GM18861 (cell line): ENCODE data around the gene EPS15.
"Not testable (repeated sequence)": the region's sequence is repeated elsewhere in the genome, so short reads cannot be mapped to it uniquely, and the experiment has no call there.

ENCODE experiments used
- ATAC-seq: cut with Tn5 transposase; IDR thresholded peaks from one replicate; pipeline ENCODE4 v1.9.1; 2021; ENCODE audit not compliant: unreplicated experiment

The EPS15 gene

DNA sequence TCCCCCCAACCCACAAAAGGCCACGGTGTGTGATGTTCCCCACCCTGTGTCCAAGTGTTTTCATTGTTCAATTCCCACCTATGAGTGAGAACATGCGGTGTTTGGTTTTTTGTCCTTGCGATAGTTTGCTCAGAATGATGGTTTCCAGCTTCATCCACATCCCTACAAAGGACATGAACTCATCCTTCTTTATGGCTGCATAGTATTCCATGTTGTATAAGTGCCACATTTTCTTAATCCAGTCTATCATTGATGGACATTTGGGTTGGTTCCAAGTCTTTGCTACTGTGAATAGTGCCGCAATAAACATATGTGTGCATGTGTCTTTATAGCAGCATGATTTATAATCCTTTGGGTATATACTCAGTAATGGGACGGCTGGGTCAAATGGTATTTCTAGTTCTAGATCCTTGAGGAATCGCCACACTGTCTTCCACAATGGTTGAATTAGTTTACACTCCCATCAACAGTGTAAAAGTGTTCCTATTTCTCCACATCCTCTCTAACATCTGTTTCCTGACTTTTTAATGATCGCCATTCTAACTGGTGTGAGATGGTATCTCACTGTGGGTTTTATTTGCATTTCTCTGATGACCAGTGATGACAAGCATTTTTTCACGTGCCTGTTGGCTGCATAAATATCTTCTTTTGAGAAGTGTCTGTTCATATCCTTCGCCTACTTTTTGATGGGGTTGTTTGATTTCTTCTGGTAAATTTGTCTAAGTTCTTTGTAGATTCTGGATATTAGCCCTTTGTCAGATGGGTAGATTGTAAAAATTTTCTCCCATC, 44.0 kb downstream of the EPS15 start:
- not testable (repeated sequence) for ATAC-seq

DNA sequence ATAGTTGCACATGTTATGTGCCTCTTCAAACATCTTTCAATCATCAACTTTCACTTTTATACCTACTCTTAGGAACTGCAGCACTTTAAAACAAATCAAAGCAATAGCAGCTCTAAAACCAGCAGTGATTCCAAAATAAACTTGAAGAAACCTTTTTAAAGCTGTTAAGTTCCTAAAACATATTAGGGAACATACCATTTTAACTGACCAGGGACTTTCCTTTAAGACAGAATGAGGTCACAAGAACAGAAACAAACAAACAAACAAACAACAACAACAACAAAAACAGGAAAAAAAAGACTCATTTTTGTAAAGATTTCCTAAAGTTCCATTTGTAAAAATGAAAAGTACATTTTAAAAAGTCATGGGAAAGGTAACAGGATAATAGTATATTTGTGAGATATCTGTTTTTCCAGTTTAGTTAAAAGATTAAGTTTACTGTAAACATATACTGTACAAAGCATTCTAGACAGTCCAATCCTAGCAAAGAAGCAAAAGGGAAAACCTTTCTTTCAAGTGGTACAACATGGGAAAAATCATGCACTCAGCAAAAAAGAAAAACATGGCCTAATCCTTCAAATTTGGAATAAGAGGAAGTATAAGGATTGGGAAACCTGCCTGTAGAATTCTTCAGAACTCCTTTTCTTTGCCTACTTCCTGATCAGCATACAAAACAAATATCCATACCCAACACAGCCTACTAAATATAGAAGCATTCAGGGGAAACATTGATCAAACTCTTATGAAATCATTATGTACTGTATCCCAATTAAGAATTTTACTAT, 45.5 kb downstream of the EPS15 start:
- no peak for ATAC-seq

DNA sequence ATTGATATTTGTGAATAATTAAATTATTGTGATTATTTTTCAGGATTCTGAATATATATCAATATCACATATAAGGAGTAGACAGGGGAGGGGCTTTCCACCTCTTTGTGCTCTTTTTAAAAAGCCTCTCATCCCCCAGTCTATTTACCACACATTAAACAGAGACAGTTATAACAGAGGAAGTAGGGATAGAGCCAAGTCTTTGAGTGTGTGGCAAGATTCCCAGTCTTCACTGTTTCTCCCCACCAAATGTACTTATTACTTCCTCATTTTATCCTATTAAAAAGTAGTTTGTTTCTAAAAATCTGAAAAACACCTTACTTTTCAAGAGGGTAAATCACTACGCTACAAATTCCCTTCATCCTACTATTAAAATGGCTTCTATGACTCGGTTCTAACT, 46.7 kb downstream of the EPS15 start:
- ATAC-seq = no peak

DNA sequence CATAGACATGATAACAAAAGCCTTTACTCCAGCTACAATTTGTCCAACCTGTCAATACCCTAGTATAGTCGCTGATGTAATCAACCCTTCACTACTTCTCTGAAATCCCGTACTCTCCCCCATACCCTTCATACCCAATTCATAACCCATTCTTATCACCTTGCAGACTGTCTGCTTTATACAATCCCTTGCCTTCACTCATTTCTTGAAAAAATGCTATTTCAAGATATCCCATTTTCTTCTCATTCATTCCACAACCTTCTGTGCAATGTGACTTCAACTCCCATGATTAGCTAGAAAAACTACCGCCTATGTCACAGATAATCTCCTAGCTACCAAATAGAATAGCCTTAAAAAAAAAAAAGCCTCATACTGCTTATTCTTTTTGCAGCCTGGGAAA, 49.5 kb downstream of the EPS15 start:
- no peak for ATAC-seq

DNA sequence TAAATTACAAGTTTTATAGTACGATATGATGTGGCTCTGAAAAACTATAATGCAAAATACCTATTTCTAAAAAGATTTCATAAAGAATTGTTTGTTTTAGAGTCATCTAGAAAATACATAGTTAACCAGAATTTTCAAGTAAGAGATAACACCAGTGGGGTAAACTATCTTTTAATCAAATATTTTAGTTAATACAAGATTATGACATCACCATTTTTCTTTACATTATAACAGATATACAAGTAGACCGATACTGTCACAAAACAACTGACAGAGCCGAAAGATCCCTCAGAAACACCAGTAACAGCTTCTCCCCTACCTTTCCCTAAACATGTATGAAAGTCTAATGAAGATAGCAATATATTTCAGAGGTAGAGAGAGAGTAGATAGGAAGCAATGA, 54.2 kb downstream of the EPS15 start:
- no peak for ATAC-seq

DNA sequence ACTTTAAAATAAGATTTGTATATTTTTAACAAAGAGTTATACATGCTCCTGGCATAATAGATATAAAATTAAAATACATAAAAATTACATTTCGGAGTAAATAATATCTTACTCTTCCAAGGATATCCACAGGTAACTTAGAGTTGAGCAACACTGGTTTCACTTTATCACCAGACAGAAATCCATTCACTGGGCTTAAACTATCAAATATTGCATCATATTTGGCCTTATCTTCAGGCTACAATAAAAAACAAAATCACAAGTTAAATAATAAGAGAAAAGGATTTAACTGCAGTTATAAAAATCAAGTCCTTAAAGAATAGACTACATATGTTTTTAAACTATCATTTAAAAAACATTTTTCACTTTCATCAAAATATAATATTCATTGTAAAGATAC, 55.5 kb downstream of the EPS15 start:
- no peak for ATAC-seq

DNA sequence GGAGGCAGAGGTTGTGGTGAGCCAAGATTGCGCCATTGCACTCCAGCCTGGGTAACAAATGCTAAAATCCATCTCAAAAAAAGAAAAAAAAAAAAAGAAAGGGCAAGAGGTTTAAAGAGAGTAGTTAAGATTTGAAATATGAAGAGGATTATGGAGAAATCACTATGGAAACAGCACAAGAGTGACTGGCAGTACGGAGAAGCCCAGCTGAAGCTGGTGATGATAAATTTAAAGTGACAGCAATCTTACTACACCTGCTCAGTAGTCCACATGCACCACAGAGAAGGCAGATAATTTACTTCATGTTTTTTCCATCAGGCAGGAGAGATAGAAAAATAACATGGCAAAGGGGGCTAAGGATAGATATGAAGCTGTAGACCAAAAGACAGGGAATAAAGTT, 56.8 kb downstream of the EPS15 start:
- ATAC-seq = not testable (repeated sequence)

DNA sequence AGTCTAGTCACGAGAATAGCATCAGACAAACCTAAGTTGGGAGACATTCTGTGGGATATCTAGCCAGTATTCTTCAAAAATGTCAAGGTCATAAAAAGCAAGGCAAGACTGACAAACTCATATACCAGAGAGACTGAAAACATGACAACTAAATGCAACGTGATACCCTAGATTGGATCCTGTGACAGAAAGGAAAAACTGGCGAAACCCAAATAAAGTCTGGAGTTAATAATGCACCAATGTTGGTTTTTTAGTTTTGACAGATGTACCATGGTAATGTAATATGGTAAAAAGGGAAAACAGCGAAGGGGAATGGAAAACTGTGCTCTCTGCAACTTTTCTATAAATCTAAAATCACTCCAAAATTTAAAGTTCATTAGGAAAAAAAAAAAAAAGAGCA, 64.5 kb downstream of the EPS15 start:
- ATAC-seq = no peak

DNA sequence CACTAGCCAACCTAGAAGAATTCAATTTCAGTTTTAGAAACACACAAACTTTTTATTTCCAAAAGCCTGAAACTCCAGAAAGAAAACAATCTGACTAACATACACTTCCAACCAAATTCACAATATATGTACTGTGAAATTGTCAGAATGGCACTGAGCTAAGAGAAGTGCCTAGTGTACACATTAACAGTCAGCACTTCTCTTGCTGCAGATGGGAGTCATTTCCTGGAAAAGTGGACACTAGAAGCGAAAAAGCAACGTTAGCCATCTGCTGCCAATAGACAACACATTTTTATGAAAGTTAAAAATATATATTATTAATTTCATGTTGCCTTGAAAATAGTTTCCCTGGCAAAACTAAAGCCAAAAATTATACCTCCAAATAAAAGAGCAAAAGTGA, 66.1 kb downstream of the EPS15 start:
- ATAC-seq = no peak

DNA sequence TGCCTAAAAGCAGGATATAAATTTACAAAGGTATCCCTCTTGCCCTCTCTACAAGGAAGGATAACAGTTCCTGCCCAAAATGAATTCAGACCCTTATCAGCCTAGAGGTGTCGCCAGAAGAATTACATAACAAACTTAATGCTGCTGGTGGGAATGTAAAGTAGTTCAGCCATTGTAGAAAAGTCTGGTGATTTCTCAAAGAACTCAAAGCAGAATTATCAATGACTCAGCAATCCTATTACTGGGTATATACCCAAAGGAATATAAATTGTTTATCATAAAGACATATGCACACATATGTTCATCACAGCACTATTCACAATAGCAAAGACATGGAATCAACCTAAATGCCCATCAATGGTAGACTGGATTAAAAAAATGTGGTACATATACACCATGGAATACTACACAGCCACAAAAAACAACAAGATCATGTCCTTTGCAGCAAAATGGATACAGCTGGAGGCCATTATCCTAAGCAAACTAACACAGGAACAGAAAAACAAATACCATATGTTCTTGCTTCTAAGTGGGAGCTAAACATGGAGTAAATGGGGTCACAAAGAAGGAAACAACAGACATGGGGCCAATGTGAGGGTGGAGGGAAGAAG, 70.1 kb downstream of the EPS15 start:
- not testable (repeated sequence) for ATAC-seq

DNA sequence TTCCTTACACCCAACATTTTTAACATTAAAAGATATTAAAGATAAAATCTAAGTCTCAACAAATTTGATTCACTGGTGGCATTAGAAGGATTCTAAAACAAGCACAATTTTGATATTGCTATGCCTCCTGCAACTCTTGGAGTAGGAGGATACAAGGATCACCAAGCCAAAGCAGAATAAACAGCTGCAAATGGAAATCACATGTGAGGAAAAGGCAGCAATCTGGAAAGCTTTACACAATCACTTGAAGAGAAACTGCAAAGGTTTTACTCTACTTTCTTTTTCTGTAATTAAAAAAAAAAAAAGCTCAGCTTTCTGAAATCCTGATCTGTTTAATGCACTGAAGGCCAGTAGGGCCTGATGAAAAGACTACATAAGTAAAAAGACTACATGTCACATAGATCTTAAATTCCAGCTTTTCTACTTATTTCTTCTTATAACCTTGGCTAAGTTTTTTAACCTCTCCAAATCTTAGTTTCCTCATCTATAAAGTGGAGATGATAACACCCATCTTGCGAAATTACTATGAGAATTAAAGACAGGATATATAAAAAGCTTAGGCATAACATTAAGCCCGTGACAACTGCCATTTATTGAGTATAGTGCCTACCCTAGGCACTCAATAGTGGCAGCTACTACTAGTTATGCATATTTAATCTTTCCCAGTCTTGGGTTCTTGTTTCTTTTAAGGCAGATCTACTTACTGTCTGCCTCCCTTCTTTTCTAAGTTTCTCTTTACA, 73.5 kb downstream of the EPS15 start:
- no peak for ATAC-seq

DNA sequence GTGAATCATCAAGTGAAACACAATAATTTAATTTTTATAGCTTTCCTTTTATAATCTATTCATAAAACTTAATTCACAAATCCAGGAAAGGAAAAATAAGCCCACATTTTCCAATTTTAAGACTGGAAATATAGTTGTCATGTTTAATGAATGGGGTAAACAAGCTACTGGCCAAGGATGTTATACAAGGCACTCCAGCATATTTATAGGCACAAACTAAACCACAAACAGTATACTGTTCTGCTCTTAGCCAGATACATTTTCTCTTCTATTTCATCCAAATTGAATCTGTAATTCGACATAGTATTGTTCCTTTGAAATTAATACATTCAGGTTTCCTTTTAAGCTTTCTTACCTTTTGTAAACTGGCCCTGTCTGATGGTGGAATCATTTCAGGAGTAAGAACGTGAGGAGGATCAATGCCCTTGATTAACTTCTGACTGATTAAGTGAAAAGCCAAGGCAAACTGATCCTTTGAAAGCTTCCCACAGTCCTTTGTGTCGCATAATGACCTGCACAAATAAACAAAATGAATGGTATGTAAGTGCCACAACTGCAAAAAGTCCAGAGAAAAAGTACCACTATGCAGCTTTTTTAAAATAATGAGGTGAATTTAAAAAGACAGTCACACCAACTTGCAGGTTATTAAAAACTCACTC, 74.4 kb downstream of the EPS15 start:
- no peak for ATAC-seq

DNA sequence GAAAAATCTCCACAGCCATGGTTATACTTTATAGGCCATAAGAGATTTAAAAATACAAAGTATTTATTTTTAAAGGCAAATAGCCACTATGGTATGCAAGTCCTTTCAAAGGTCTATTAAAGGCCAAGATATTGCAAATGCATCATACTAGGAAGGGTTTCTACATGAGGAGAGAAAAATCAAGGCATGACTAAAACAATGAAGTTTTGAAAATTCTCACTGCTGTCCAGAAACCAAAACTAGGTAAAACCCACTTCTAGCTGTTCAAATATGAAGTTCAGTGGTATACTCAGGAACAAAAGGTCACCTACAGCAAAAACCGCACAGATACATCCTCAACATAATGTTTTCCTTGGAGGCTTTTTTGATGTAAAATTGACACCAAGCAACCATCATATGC, 75.0 kb downstream of the EPS15 start:
- ATAC-seq = no peak

DNA sequence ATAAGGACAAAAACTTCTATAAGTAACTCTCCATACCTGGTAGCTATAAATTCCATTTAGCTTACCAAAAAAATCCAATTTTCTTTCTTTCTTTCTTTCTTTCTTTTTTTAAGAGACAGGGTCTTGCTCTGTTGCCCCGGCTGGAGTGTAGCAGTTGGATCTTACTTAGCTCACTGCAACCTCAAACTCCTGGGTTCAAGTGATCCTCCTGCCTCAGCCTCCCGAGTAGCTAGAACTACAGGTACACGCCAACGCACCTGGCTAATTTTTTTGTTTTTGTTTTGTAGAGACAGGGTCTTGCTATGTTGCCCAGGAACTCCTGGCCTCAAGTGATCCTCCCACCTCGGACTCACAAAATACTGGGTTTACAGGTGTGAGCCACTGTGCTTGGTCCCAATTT, 75.5 kb downstream of the EPS15 start:
- ATAC-seq = no peak

DNA sequence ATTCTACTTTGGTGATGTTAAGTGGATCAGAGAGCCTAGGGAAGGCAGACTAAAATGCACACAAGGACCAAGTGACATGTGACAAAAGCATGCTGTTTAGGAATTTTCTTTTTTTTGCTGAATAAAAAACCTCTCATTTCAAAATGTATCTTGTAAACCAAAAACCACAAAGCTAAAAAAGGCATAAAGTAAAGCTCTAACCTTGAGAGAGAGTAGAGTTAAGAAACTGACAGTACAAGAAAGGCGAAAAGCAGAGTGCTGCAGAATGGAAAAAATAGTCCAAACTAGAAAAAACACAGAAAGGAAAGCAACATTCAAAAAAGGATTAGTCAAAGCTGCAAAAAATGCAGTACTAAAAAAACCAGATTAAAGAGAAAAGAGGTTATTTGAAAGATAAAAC, 76.5 kb downstream of the EPS15 start:
- ATAC-seq = no peak

DNA sequence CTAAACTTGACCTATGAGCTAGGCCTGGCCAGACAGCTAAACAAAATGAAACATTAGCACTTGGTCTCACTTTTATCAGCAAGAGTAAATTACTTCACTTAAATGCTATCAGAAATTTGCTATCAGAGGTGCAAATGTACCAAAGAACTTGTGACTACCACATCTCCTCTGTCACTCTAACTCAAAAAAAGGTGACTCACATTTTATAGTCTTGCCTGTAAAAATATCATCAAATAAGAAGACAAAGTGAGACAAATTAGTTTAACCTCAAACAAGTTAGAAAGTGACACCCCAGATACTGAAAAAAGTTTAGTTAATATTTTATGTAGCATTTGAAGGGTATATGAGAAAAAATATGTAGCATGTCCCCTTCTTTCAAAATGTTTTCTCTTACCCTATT, 76.9 kb downstream of the EPS15 start:
- no peak for ATAC-seq

DNA sequence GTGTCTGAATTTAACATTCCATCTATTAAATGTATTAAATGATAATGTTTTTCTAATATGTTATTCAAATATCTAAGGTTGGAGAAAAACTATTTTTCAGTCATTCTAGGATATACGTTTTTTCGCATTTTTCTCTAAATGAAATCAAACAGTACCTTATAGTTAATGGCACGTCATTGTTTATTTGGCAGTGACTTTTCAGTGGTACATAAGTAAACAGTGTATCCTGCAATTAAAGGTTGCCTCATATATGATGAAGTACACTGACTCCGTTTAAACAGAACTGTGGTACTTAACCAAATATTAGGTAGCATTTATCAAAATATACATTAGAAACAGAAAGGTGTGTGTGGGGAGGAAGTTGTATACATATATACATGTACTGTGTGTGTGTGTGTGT, 79.2 kb downstream of the EPS15 start:
- no peak for ATAC-seq

DNA sequence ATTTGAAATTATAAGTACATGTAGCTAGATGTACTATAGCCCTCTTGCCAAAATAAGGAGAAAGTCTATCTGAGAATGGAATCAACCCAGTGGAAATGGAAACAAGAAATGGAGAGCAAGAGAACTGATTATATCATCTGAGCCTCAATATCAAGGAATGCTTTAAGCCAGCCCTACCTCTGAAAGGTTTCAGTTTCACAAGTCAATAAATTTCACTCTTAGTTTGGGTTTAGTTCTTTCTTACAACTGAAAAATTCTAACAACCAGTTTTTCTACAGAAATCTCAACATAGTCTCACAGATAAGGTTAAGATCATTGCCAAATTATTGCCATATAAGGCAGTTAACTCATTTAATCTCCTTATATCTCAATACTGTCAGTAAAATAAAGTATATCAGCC, 80.0 kb downstream of the EPS15 start:
- no peak for ATAC-seq

DNA sequence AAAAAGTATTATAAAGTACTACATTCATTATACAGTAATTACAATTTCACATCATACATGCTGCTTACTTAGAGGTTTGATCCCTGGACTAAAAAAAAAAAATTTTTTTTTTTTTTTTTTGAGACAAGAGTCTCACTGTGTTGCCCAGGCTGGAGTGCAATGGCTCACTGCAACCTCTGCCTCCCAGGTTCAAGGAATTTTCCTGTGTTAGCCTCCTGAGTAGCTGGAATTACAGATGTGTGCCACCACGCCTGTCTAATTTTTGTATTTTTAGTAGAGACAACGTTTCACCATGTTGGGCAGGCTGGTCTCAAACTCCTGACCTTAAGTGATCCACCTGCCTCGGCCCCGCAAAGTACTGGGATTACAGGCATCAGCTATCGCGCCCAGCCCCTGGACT, 81.7 kb downstream of the EPS15 start:
- ATAC-seq = not testable (repeated sequence)

DNA sequence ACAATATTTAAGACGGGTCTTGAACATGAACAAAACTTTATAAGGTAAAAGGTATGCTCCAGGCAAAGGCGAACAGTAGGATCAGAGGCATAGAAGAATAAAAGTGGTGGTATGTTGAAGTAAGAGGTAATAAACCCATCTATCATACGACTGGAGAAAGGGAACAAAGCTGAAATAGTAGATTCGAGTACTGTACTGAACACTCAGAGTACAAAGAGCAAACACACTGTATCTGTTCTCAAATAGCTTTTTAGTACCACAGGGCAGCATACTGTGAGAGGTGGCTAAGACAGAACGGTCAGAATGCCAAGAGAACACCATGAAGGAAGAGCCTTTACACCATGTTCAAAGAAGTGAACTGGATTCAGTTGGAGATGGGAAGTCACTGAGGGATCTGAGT, 83.2 kb downstream of the EPS15 start:
- ATAC-seq = no peak

DNA sequence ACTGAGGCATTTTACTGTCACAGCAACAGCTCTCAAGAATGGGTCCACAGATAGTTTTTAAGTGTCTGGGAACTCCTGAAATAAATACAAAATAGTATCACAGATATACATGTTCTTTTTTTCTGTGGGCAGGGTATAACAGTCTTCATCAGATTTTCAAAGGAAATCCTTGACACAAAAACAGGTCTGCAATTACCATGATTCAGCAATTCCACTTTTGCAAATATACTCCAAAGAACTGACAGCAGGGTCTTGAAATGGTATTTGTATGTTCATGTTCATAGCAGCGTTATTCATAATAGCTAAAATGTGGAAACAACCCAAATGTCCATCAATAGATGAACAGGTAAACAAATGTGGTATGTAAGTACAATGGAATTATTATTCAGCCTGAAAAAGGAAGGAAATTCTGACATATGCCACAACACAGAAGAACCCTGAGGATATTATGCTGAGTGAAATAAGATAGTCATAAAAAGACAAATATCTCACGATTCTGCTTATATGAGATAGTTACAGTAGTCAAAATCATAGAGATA, 85.0 kb downstream of the EPS15 start:
- ATAC-seq = no peak
